Spleen (tissue), 11 donors: ENCODE data around the gene SEMA5A. TPM values are rescaled to one million over a fixed set of nuclear protein-coding genes. Genes with fewer than 3 reads are reported as not detected.

Experiments used
- DNase-seq: peaks from one replicate; pipeline ENCODE4 v3.0.0-alpha.2; 2020
- H3K27ac ChIP-seq, 8 donors: fragments of 200-600 bp; sonication (generic) in 7 of 8; 1 replicate in 4 of 8; 2 replicates in 4 of 8; pipeline versions ENCODE4 v1.5.0 to v1.8.0; 2016 to 2021; ENCODE audit warnings: inconsistent platforms in 4 of 8, mild to moderate bottlenecking in 4 of 8, moderate library complexity in 1 of 8
- H3K27me3 ChIP-seq, 7 donors: fragments of 200-600 bp; sonication (generic) in 6 of 7; replicated peaks in 1 of 7; 1 replicate in 4 of 7; 2 replicates in 3 of 7; pipeline versions ENCODE4 v1.5.0 to v1.8.0; 2016 to 2021; ENCODE audit warnings: inconsistent platforms in 3 of 7, mild to moderate bottlenecking in 1 of 7
- H3K36me3 ChIP-seq, 6 donors: fragments of 200-600 bp; sonication (generic) in 5 of 6; 1 replicate in 4 of 6; 2 replicates in 2 of 6; pipeline versions ENCODE4 v1.5.0 to v1.8.0; 2016 to 2021; ENCODE audit warnings: inconsistent platforms in 2 of 6
- H3K4me1 ChIP-seq, 6 donors: fragments of 200-600 bp; sonication (generic) in 5 of 6; 1 replicate in 3 of 6; 2 replicates in 3 of 6; pipeline versions ENCODE4 v1.5.0 to v1.8.0; 2016 to 2021; ENCODE audit warnings: inconsistent platforms in 3 of 6
- H3K4me3 ChIP-seq, 8 donors: fragments of 200-600 bp; sonication (generic) in 7 of 8; 1 replicate in 4 of 8; 2 replicates in 4 of 8; pipeline versions ENCODE4 v1.5.0 to v1.8.0; 2016 to 2021; ENCODE audit warnings: inconsistent platforms in 4 of 8, mild to moderate bottlenecking in 4 of 8, moderate library complexity in 2 of 8
- H3K9me3 ChIP-seq, 8 donors: fragments of 200-600 bp; sonication (generic) in 7 of 8; 1 replicate in 4 of 8; 2 replicates in 4 of 8; pipeline versions ENCODE4 v1.5.0 to v1.8.0; 2016 to 2021; ENCODE audit warnings: inconsistent platforms in 4 of 8
- CTCF ChIP-seq, 11 experiments: fragments of 200-600 bp in 7 of 11; fragments of 450-650 bp in 4 of 11; sonication (generic) in 4 of 11; IDR thresholded peaks in 8 of 11; conservative IDR thresholded peaks in 3 of 11; 1 replicate in 7 of 11; 2 replicates in 4 of 11; pipeline versions ENCODE4 v1.4.0 to v1.8.0; 2016 to 2021; ENCODE audit warnings: antibody characterized with exemption in 11 of 11, inconsistent platforms in 4 of 11, mild to moderate bottlenecking in 1 of 11
- POLR2A ChIP-seq, 3 donors: fragments of 450-650 bp; IDR thresholded peaks; one replicate each; pipeline ENCODE4 v1.5.1; 2017; ENCODE audit warnings: antibody characterized with exemption in 3 of 3, mild to moderate bottlenecking in 1 of 3
- POLR2AphosphoS5 ChIP-seq, 3 donors: sonication (generic); formaldehyde crosslinking; IDR thresholded peaks; one replicate each; pipeline ENCODE4 v1.5.1; 2017; ENCODE audit warnings: antibody characterized with exemption in 3 of 3
- WGBS, 5 donors: extraction: QIAGEN DNeasy Blood & Tissue Kit in 3 of 5; methylation state at CpG; one replicate each; pipeline versions ENCODE4 v1.1.5 to v1.1.7; 2013 to 2018; 5-methylcytosine and 5-hydroxymethylcytosine counted together
- intact Hi-C: fragments of 100-400 bp; cut with DNase I; formaldehyde crosslinking; loops from one replicate; pipeline ENCODE4 v1.15.0; 2023; ENCODE audit warnings: low total_unique reads
- polyA plus RNA-seq, 3 donors: library from polyadenylated mRNA; stranded (reverse); fragments of 200-250 nt; gene quantifications; one replicate each; pipeline ENCODE4 v1.2.1, GENCODE V29; 2013
- total RNA-seq, 7 donors: library from RNA; depleted of rRNA in 3 of 7; stranded (reverse); fragments of >200 nt in 3 of 7; fragmentation: NEBNext Ultra II Directional in 4 of 7; extraction: Animal tissue kit (Norgen Biotek cat#: 25700) in 4 of 7; gene quantifications; one replicate each; pipeline versions ENCODE4 v1.1.0 to v1.2.1, GENCODE V29; 2016 to 2021
- donor health status: healthy with polysubstance abuse.
- donor health status: DM: no; HTN: no; CAD: no; lungs with moderate emphysema.
- donor health status: DM: no; HTN: no; CAD: no.
- donor health status: Bipolar disorder and iron deficiency.
- donor health status: healthy.
- donor health status: DM: no; HTN: no; CAD: no.
- donor health status: DM: yes; HTN: yes; CAD: no.

The SEMA5A gene
- total and polyA plus RNA-seq, 10 donors: 1.4 to 30.9 (median 13.1) TPM

- intact Hi-C loops: no loop called here
- WGBS, 5 donors: 65 to 83% (median 81%) methylated on average over 1 of the region's 1 CpG
Measured at GRCh38 chr5:9098990-9099389, 446.9 kb downstream of the SEMA5A start.

GRCh38 chr5:9094582-9094981 lies 451.3 kb downstream of the SEMA5A start:
- 69 to 80% (median 74%) methylated on average over 6 of the region's 6 CpGs for WGBS, 5 donors
- no peak overlapping the region for H3K27ac ChIP-seq
- TF ChIP-seq CTCF (IDR thresholded peaks at IDR 0.05 in 8 of 11, conservative IDR thresholded peaks at IDR 0.05 in 3 of 11) (no peak), POLR2AphosphoS5 (IDR thresholded peaks at IDR 0.05) (no peak)
- H3K27me3 ChIP-seq: no peaks in the 10 kb centered on the region
- H3K9me3 ChIP-seq: no peaks in the 10 kb centered on the region
- no peaks in the 10 kb centered on the region for H3K4me1 ChIP-seq
- no peaks in the 10 kb centered on the region for H3K36me3 ChIP-seq
- no peak overlapping the region for H3K4me3 ChIP-seq
- no peak for DNase-seq
- intact Hi-C loops: no loop called here

More at GRCh38 chr5:9098990-9099389, 446.9 kb downstream of the SEMA5A start:
- no peak for TF ChIP-seq POLR2AphosphoS5 (IDR thresholded peaks at IDR 0.05)
- no peak for TF ChIP-seq POLR2A (IDR thresholded peaks at IDR 0.05)
- TF ChIP-seq CTCF (IDR thresholded peaks at IDR 0.05 in 8 of 11, conservative IDR thresholded peaks at IDR 0.05 in 3 of 11): no peak
- Histone ChIP-seq H3K36me3 (no peaks in the 10 kb centered on the region), H3K4me3 (no peak overlapping the region), H3K27me3 (no peaks in the 10 kb centered on the region), H3K27ac (no peak overlapping the region), H3K9me3 (no peaks in the 10 kb centered on the region), H3K4me1 (no peaks in the 10 kb centered on the region)
- DNase-seq: no peak

- 87 to 93% (median 90%) methylated on average over 5 of the region's 5 CpGs for WGBS, 5 donors
- DNase-seq: no peak
Measured at GRCh38 chr5:9091896-9092662, 453.8 kb downstream of the SEMA5A start.

More at GRCh38 chr5:9091896-9092662, 453.8 kb downstream of the SEMA5A start:
- no peak for TF ChIP-seq POLR2AphosphoS5 (IDR thresholded peaks at IDR 0.05)
- no peak for TF ChIP-seq CTCF (IDR thresholded peaks at IDR 0.05 in 8 of 11, conservative IDR thresholded peaks at IDR 0.05 in 3 of 11)
- TF ChIP-seq POLR2A (IDR thresholded peaks at IDR 0.05): no peak
- no peaks in the 10 kb centered on the region for H3K4me1 ChIP-seq
- no peak overlapping the region for H3K27ac ChIP-seq
- no peaks in the 10 kb centered on the region for H3K27me3 ChIP-seq
- intact Hi-C loops: no loop called here
- H3K36me3 ChIP-seq: no peaks in the 10 kb centered on the region
- no peaks in the 10 kb centered on the region for H3K9me3 ChIP-seq
- no peak overlapping the region for H3K4me3 ChIP-seq
